ENCODE data around the gene DBR1. TPM values are rescaled to one million over a fixed set of nuclear protein-coding genes. Genes with fewer than 3 reads are reported as not detected.

The DBR1 gene
- total and polyA plus RNA-seq, 9 of the 15 experiments (the other 6 are each of a cell fraction or from before 2014, with no cell fraction given): 2.7 to 14.1 (median 10.9) TPM

DNA sequence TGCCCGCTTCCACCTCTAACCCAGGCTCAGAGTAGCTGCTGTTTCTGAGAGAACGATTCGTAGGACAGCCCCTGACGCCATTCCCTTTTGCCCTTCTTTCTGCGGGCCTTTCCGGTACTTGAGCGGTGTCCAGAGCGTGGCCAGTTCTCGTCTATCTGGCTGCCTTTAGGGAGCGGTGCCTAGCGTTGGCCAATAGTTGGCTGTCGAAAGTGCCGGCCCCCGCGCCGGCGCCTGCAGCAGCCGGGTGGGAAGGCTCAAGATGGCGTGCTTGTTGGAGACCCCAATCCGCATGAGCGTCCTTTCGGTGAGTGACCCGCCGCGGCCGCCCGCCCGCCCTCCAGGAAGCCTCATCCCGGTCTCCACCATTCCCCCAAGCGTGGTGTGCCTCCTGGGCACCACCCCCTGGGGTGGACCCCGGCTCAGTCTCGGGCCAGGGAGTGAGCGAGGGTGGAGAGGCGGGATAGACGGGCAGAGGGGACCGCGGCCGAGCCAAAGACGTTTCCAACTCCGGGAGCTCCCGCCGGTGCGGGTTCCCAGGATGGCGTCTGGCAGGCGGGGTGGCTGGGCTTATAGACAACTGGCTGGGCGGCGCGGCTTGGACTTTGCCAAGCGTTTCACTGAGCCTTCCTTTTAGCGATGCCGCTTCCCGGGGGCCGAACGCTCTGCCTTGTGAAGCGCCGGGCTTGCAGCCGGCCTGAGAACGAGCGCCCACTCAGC lies 12.7 kb upstream of the DBR1 start, which contains the start of gene ARMC8 (continued):
- TF ChIP-seq POLR2G (IDR thresholded peaks at IDR 0.05; ENCODE audit: low read depth, low read length) (peak; percentile 88), SRSF7 (optimal IDR thresholded peaks at IDR 0.05; ENCODE audit: low read depth, low read length) (no peak), TAL1 (IDR thresholded peaks at IDR 0.05) (no peak), RBBP5 (IDR thresholded peaks at IDR 0.05; ENCODE audit: borderline replicate concordance, insufficient read depth, low read length, poor library complexity, severe bottlenecking) (peak; percentile 85), HNRNPLL (IDR thresholded peaks at IDR 0.05; ENCODE audit: low read depth, low read length, poor library complexity, severe bottlenecking) (no peak), CREM (IDR thresholded peaks at IDR 0.05; ENCODE audit: low read depth) (peak; percentile 39; the same call in 1 of the 2 replicates), TRIM28 (IDR thresholded peaks at IDR 0.05) (no peak), SOX6 (IDR thresholded peaks at IDR 0.05) (peak; percentile 79), RFX7 (CRISPR knock-in tag; IDR thresholded peaks at IDR 0.05) (no peak), ZNF830 (CRISPR knock-in tag; IDR thresholded peaks at IDR 0.05) (0 out of 2 replicates have a peak, but pooled peaks have one; percentile 58), ZC3H8 (IDR thresholded peaks at IDR 0.05) (no peak), SIN3B (IDR thresholded peaks at IDR 0.05; ENCODE audit: low read depth) (peak; percentile 79; the same call in 1 of the 2 replicates), ZNF699 (CRISPR knock-in tag; IDR thresholded peaks at IDR 0.05; ENCODE audit: insufficient replicate concordance) (no peak), RNF2 (IDR thresholded peaks at IDR 0.05) (no peak), HEY1 (CRISPR knock-in tag; IDR thresholded peaks at IDR 0.05; ENCODE audit: borderline replicate concordance) (no peak)
- TF ChIP-seq, protein P1, sequence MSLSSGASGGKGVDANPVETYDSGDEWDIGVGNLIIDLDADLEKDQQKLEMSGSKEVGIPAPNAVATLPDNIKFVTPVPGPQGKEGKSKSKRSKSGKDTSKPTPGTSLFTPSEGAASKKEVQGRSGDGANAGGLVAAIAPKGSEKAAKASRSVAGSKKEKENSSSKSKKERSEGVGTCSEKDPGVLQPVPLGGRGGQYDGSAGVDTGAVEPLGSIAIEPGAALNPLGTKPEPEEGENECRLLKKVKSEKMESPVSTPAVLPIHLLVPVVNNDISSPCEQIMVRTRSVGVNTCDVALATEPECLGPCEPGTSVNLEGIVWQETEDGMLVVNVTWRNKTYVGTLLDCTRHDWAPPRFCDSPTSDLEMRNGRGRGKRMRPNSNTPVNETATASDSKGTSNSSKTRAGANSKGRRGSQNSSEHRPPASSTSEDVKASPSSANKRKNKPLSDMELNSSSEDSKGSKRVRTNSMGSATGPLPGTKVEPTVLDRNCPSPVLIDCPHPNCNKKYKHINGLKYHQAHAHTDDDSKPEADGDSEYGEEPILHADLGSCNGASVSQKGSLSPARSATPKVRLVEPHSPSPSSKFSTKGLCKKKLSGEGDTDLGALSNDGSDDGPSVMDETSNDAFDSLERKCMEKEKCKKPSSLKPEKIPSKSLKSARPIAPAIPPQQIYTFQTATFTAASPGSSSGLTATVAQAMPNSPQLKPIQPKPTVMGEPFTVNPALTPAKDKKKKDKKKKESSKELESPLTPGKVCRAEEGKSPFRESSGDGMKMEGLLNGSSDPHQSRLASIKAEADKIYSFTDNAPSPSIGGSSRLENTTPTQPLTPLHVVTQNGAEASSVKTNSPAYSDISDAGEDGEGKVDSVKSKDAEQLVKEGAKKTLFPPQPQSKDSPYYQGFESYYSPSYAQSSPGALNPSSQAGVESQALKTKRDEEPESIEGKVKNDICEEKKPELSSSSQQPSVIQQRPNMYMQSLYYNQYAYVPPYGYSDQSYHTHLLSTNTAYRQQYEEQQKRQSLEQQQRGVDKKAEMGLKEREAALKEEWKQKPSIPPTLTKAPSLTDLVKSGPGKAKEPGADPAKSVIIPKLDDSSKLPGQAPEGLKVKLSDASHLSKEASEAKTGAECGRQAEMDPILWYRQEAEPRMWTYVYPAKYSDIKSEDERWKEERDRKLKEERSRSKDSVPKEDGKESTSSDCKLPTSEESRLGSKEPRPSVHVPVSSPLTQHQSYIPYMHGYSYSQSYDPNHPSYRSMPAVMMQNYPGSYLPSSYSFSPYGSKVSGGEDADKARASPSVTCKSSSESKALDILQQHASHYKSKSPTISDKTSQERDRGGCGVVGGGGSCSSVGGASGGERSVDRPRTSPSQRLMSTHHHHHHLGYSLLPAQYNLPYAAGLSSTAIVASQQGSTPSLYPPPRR (CRISPR knock-in tag; IDR thresholded peaks at IDR 0.05; ENCODE audit: borderline replicate concordance): no peak
- TF ChIP-seq, protein P2, sequence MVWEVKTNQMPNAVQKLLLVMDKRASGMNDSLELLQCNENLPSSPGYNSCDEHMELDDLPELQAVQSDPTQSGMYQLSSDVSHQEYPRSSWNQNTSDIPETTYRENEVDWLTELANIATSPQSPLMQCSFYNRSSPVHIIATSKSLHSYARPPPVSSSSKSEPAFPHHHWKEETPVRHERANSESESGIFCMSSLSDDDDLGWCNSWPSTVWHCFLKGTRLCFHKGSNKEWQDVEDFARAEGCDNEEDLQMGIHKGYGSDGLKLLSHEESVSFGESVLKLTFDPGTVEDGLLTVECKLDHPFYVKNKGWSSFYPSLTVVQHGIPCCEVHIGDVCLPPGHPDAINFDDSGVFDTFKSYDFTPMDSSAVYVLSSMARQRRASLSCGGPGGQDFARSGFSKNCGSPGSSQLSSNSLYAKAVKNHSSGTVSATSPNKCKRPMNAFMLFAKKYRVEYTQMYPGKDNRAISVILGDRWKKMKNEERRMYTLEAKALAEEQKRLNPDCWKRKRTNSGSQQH (CRISPR knock-in tag; IDR thresholded peaks at IDR 0.05): no peak
- TF ChIP-seq, protein P3, sequence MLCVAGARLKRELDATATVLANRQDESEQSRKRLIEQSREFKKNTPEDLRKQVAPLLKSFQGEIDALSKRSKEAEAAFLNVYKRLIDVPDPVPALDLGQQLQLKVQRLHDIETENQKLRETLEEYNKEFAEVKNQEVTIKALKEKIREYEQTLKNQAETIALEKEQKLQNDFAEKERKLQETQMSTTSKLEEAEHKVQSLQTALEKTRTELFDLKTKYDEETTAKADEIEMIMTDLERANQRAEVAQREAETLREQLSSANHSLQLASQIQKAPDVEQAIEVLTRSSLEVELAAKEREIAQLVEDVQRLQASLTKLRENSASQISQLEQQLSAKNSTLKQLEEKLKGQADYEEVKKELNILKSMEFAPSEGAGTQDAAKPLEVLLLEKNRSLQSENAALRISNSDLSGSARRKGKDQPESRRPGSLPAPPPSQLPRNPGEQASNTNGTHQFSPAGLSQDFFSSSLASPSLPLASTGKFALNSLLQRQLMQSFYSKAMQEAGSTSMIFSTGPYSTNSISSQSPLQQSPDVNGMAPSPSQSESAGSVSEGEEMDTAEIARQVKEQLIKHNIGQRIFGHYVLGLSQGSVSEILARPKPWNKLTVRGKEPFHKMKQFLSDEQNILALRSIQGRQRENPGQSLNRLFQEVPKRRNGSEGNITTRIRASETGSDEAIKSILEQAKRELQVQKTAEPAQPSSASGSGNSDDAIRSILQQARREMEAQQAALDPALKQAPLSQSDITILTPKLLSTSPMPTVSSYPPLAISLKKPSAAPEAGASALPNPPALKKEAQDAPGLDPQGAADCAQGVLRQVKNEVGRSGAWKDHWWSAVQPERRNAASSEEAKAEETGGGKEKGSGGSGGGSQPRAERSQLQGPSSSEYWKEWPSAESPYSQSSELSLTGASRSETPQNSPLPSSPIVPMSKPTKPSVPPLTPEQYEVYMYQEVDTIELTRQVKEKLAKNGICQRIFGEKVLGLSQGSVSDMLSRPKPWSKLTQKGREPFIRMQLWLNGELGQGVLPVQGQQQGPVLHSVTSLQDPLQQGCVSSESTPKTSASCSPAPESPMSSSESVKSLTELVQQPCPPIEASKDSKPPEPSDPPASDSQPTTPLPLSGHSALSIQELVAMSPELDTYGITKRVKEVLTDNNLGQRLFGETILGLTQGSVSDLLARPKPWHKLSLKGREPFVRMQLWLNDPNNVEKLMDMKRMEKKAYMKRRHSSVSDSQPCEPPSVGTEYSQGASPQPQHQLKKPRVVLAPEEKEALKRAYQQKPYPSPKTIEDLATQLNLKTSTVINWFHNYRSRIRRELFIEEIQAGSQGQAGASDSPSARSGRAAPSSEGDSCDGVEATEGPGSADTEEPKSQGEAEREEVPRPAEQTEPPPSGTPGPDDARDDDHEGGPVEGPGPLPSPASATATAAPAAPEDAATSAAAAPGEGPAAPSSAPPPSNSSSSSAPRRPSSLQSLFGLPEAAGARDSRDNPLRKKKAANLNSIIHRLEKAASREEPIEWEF (CRISPR knock-in tag; IDR thresholded peaks at IDR 0.05): no peak

Data from K562 (cell line).